ENCODE data around the gene TCEA2. TPM values are rescaled to one million over a fixed set of nuclear protein-coding genes. Genes with fewer than 3 reads are reported as not detected.

The TCEA2 gene
- total RNA-seq, 3 donors from 2014 or later = 4.1 to 46.1 (median 9.5) TPM

- no peak for TF ChIP-seq CTCF (IDR thresholded peaks at IDR 0.05)
- no peak for ATAC-seq
- Histone ChIP-seq H3K4me1 (ENCODE audit: low read depth) (peaks cover 5% of the 10 kb centered on the region), H3K36me3 (ENCODE audit: low read depth) (no peaks in the 10 kb centered on the region), H3K9me3 (no peaks in the 10 kb centered on the region), H3K4me3 (no peak overlapping the region)
- DNase-seq = no peak
- intact Hi-C loops (cut with DNase I, micrococcal nuclease) = no loop called here
These were observed 8.9 kb upstream of the TCEA2 start for GRCh38 chr20:64053841-64054661.

- Histone ChIP-seq H3K4me3 (no peak overlapping the region), H3K4me1 (ENCODE audit: low read depth) (no peaks in the 10 kb centered on the region), H3K9me3 (no peaks in the 10 kb centered on the region), H3K36me3 (ENCODE audit: low read depth) (no peaks in the 10 kb centered on the region)
- intact Hi-C loops (cut with DNase I, micrococcal nuclease) = no loop called here
- TF ChIP-seq CTCF (IDR thresholded peaks at IDR 0.05) = no peak
- ATAC-seq (no peak), DNase-seq (no peak)
These were observed 7.6 kb upstream of the TCEA2 start for GRCh38 chr20:64055396-64055892.

- H3K4me3 ChIP-seq = no peak overlapping the region
- intact Hi-C loops (cut with DNase I, micrococcal nuclease) = no loop called here
- no peak for ATAC-seq
These were observed 6.9 kb upstream of the TCEA2 start for GRCh38 chr20:64055893-64056638.

GRCh38 chr20:64056639-64056888, 6.4 kb upstream of the TCEA2 start:
- DNase-seq = no peak
- ATAC-seq = no peak
- intact Hi-C loops (cut with DNase I, micrococcal nuclease) = no loop called here
- Histone ChIP-seq H3K4me1 (ENCODE audit: low read depth) (no peaks in the 10 kb centered on the region), H3K9me3 (no peaks in the 10 kb centered on the region), H3K4me3 (no peak overlapping the region), H3K36me3 (ENCODE audit: low read depth) (no peaks in the 10 kb centered on the region)
- TF ChIP-seq CTCF (IDR thresholded peaks at IDR 0.05) = no peak

More at GRCh38 chr20:64055893-64056638, 6.9 kb upstream of the TCEA2 start:
- no peaks in the 10 kb centered on the region for H3K4me1 ChIP-seq (ENCODE audit: low read depth)
- TF ChIP-seq CTCF (IDR thresholded peaks at IDR 0.05) = no peak
- DNase-seq = no peak
- no peaks in the 10 kb centered on the region for H3K9me3 ChIP-seq
- no peaks in the 10 kb centered on the region for H3K36me3 ChIP-seq (ENCODE audit: low read depth)

- no peak for TF ChIP-seq CTCF (IDR thresholded peaks at IDR 0.05)
- no peak for DNase-seq
- intact Hi-C loops (cut with DNase I, micrococcal nuclease) = no loop called here
- ATAC-seq = no peak
- Histone ChIP-seq H3K4me1 (ENCODE audit: low read depth) (no peaks in the 10 kb centered on the region), H3K36me3 (ENCODE audit: low read depth) (no peaks in the 10 kb centered on the region), H3K4me3 (no peak overlapping the region), H3K9me3 (no peaks in the 10 kb centered on the region)
These were observed 5.9 kb upstream of the TCEA2 start for GRCh38 chr20:64056889-64057627.
